Endothelial cell of umbilical vein (primary cell): ENCODE results near the gene CDKN1A. TPM values are rescaled to one million over a fixed set of nuclear protein-coding genes. Genes with fewer than 3 reads are reported as not detected.

ENCODE experiments used
- BruUV-seq: library from RNA; stranded (reverse); fragments of 400-500 nt; replicated peaks from 2 replicates; lab custom pipeline; 2021; lab: Mats Ljungman, UMichigan
- CTCF ChIA-PET: fragments of 300-600, 350-600 bp; sonication (Branson Sonifier 250); formaldehyde crosslinking; loops from one replicate; lab custom pipeline; 2021; ENCODE audit warnings: antibody characterized with exemption, inconsistent platforms; lab: Charles Lee
- POLR2A ChIA-PET: fragments of 300-600, 350-600 bp; sonication (Branson Sonifier 250); formaldehyde crosslinking; loops from one replicate; lab custom pipeline; 2021; ENCODE audit warnings: antibody characterized with exemption, inconsistent platforms; lab: Charles Lee
- DNase-seq: peaks from one replicate; pipeline ENCODE4 v3.0.0-alpha.2; 2011; ENCODE audit warnings: low read depth, low spot score
- FAIRE-seq: peaks from 2 replicates; lab custom pipeline; 2011; peaks lifted over from hg19 to GRCh38; lab: Jason Lieb, UNC
- H2AFZ ChIP-seq: 2 replicates; pipeline ENCODE4 v1.6.0; 2012; ENCODE audit warnings: low read depth, low read length, control low read depth, inconsistent platforms
- H3K27ac ChIP-seq: 2 replicates; pipeline ENCODE4 v1.5.1; 2011; ENCODE audit warnings: low read depth, mild to moderate bottlenecking, control low read depth, low read length, moderate library complexity; ENCODE audit not compliant: insufficient read depth
- H3K27me3 ChIP-seq, 2 experiments: 2 replicates each; pipeline versions ENCODE4 v1.6.0 to v1.6.1; 2011; ENCODE audit warnings: low read length in 2 of 2, mixed read lengths in 1 of 2; ENCODE audit not compliant: control insufficient read depth in 2 of 2, insufficient read depth in 2 of 2
- H3K36me3 ChIP-seq, 2 experiments: 2 replicates in 1 of 2; 3 replicates in 1 of 2; pipeline ENCODE4 v1.5.1; 2011; ENCODE audit warnings: low read length in 2 of 2, mild to moderate bottlenecking in 1 of 2, moderate library complexity in 1 of 2; ENCODE audit not compliant: control insufficient read depth in 2 of 2, insufficient read depth in 2 of 2; ENCODE audit errors: extremely low read depth in 1 of 2
- H3K4me1 ChIP-seq: 3 replicates; pipeline ENCODE4 v1.5.1; 2011; ENCODE audit warnings: mild to moderate bottlenecking, low read length; ENCODE audit not compliant: control insufficient read depth, insufficient read depth; ENCODE audit errors: extremely low read depth
- H3K4me2 ChIP-seq: 2 replicates; pipeline ENCODE4 v1.6.1; 2011; ENCODE audit warnings: low read length, control low read depth, mixed read lengths; ENCODE audit not compliant: insufficient read depth
- H3K4me3 ChIP-seq, 3 experiments: fragments of 200-600 bp in 1 of 3; sonication (generic), shearing (Covaris generic) in 1 of 3; replicated peaks in 1 of 3; 2 replicates each; pipeline ENCODE4 v1.5.1; 2011 to 2016; ENCODE audit warnings: control low read depth in 3 of 3, low read length in 3 of 3, mild to moderate bottlenecking in 2 of 3, inconsistent platforms in 1 of 3, low read depth in 1 of 3, moderate library complexity in 1 of 3; ENCODE audit not compliant: insufficient read depth in 1 of 3
- H3K79me2 ChIP-seq: 2 replicates; pipeline ENCODE4 v1.6.0; 2012; ENCODE audit warnings: low read length, inconsistent platforms; ENCODE audit not compliant: control insufficient read depth, insufficient read depth
- H3K9ac ChIP-seq: replicated peaks from 2 replicates; pipeline ENCODE3; 2011; ENCODE audit warnings: low read length, control low read depth; ENCODE audit not compliant: insufficient read depth; ENCODE audit errors: extremely low read depth
- H3K9me1 ChIP-seq: replicated peaks from 3 replicates; pipeline ENCODE4 v1.6.0; 2011; ENCODE audit warnings: mild to moderate bottlenecking, low read length; ENCODE audit not compliant: control insufficient read depth, insufficient read depth; ENCODE audit errors: extremely low read depth
- H3K9me3 ChIP-seq: replicated peaks from 2 replicates; pipeline ENCODE4 v1.5.1; 2012; ENCODE audit warnings: low read length, inconsistent platforms; ENCODE audit not compliant: control insufficient read depth, insufficient read depth
- H4K20me1 ChIP-seq: replicated peaks from 2 replicates; pipeline ENCODE3; 2011; ENCODE audit warnings: mild to moderate bottlenecking, low read length; ENCODE audit not compliant: control insufficient read depth, insufficient read depth; ENCODE audit errors: extremely low read depth
- CTCF ChIP-seq, 2 donors: IDR thresholded peaks; 1 replicate in 1 of 2; 2 replicates in 1 of 2; pipeline ENCODE4 v1.5.1; 2011; ENCODE audit warnings: low read length in 2 of 2, mild to moderate bottlenecking in 2 of 2, moderate library complexity in 2 of 2, control low read depth in 1 of 2, inconsistent platforms in 1 of 2, low read depth in 1 of 2; ENCODE audit not compliant: insufficient read depth in 1 of 2; ENCODE audit errors: extremely low read depth in 1 of 2
- EZH2 ChIP-seq: IDR thresholded peaks from 2 replicates; pipeline ENCODE4 v1.6.1; 2012; ENCODE audit warnings: borderline replicate concordance, low read depth, mild to moderate bottlenecking, moderate library complexity, low read length, inconsistent platforms; ENCODE audit not compliant: severe bottlenecking
- FOS ChIP-seq: IDR thresholded peaks from 2 replicates; pipeline ENCODE4 v1.6.1; 2011; ENCODE audit warnings: mild to moderate bottlenecking, low read length, moderate library complexity, borderline replicate concordance; ENCODE audit not compliant: insufficient read depth
- GATA2 ChIP-seq: IDR thresholded peaks from 2 replicates; pipeline ENCODE4 v1.7.0; 2011; ENCODE audit warnings: low read depth, mild to moderate bottlenecking, moderate library complexity, mixed read lengths, low read length; ENCODE audit not compliant: insufficient read length, insufficient read depth
- JUN ChIP-seq: IDR thresholded peaks from 2 replicates; pipeline ENCODE4 v1.6.1; 2011; ENCODE audit warnings: borderline replicate concordance, low read depth; ENCODE audit not compliant: insufficient read length, insufficient read depth
- MYC ChIP-seq: IDR thresholded peaks from one replicate; pipeline ENCODE4 v1.6.1; 2011; ENCODE audit warnings: mild to moderate bottlenecking, low read depth, low read length
- POLR2A ChIP-seq: IDR thresholded peaks from 2 replicates; pipeline ENCODE4 v1.6.1; 2012; ENCODE audit warnings: low read depth, mild to moderate bottlenecking, control low read depth, low read length
- POLR2AphosphoS5 ChIP-seq: IDR thresholded peaks from 2 replicates; pipeline ENCODE4 v1.6.1; 2012; ENCODE audit warnings: low read depth, mild to moderate bottlenecking, control low read depth, low read length, moderate library complexity; ENCODE audit not compliant: insufficient read depth
- dilution Hi-C: fragments of 300-500 bp; cut with MboI; formaldehyde crosslinking; loops from one replicate; pipeline ENCODE4 v1.15.0; 2019; ENCODE audit warnings: low sequenced_read_pairs; ENCODE audit not compliant: extremely low pct_ligation_motif_present
- intact Hi-C: fragments of 100-400 bp; cut with micrococcal nuclease; formaldehyde crosslinking; loops from one replicate; pipeline ENCODE4 v1.10.0; 2022
- polyA plus RNA-seq, 4 experiments: library from polyadenylated mRNA; depleted of rRNA in 3 of 4; stranded (reverse) in 3 of 4; unstranded in 1 of 4; fragments of >200 nt; gene quantifications; 2 replicates each; pipeline versions ENCODE4 v1.2.1 to v1.2.3, GENCODE V29; 2011 to 2012; ENCODE audit warnings: missing spikeins in 1 of 4
- total RNA-seq: library from RNA; stranded (reverse); gene quantifications from 2 replicates; pipeline ENCODE4 v1.2.3, GENCODE V29; 2021
- TF ChIP-seq, protein P1 (sequence below): IDR thresholded peaks from 2 replicates; pipeline ENCODE4 v1.6.1; 2011; ENCODE audit not compliant: insufficient read depth, insufficient read length

The CDKN1A gene
- total and polyA plus RNA-seq, 2 donors (not counting 3 experiments of a cell fraction or from before 2014, with no cell fraction given) = 170 to 238 TPM

- ChIA-PET CTCF (interaction anchor here (1.1 to 4.5 kb wide), 3 partner anchors 13 to 44 kb away, joined by 3 to 22 read pairs (median 20); no protein-coding TSS in a partner anchor), POLR2A (no interaction called here)
- TF ChIP-seq EZH2 (no peak), MYC (no peak), JUN (no peak), CTCF (IDR thresholded peaks at IDR 0.05; ENCODE audit: extremely low read depth in 1 of 2, insufficient read depth in 1 of 2, low read depth in 1 of 2, low read length in 2 of 2) (no peak), POLR2A (no peak), FOS (no peak), POLR2AphosphoS5 (no peak), GATA2 (no peak)
- TF ChIP-seq, protein P1, sequence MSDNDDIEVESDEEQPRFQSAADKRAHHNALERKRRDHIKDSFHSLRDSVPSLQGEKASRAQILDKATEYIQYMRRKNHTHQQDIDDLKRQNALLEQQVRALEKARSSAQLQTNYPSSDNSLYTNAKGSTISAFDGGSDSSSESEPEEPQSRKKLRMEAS = no peak
- H2AFZ ChIP-seq = no peak overlapping the region
- no peaks in the 10 kb centered on the region for H3K36me3 ChIP-seq
- no peak overlapping the region for H3K27ac ChIP-seq
- FAIRE-seq (no peak), DNase-seq (no peak)
- H3K79me2 ChIP-seq = no peaks in the 10 kb centered on the region
- H3K4me3 ChIP-seq = no peak overlapping the region
- dilution Hi-C loops = no loop called here
- intact Hi-C loops = loop anchor here (10.0 kb wide), 1 partner anchor 225 kb away; no protein-coding TSS in a partner anchor
- H3K27me3 ChIP-seq = no peaks in the 10 kb centered on the region
- no peak overlapping the region for H3K4me2 ChIP-seq
- peaks cover 15% of the 10 kb centered on the region for H3K4me1 ChIP-seq
- no peak overlapping the region for H3K9ac ChIP-seq
- H3K9me1 ChIP-seq = no peaks in the 10 kb centered on the region
- no peaks in the 10 kb centered on the region for H3K9me3 ChIP-seq
- no TSS peak for BruUV-seq
- no peaks in the 10 kb centered on the region for H4K20me1 ChIP-seq
Observed at GRCh38 chr6:36629784-36630183, 48.7 kb upstream of the CDKN1A start.
